Testis (tissue), 2 donors: ENCODE results near the gene SCN9A.

ENCODE experiments used
- CTCF ChIP-seq, 3 experiments: fragments of 450-650 bp in 2 of 3; fragments of 200-600 bp in 1 of 3; sonication (generic) in 1 of 3; IDR thresholded peaks; one replicate each; pipeline ENCODE4 v1.5.1; 2016 to 2019; ENCODE audit warnings: antibody characterized with exemption in 3 of 3, mild to moderate bottlenecking in 2 of 3, moderate library complexity in 1 of 3
- POLR2A ChIP-seq: fragments of 450-650 bp; IDR thresholded peaks from one replicate; pipeline ENCODE4 v1.6.1; 2017; ENCODE audit warnings: antibody characterized with exemption, mild to moderate bottlenecking, moderate library complexity

GRCh38 chr2:166418853-166419615, 43.3 kb upstream of the SCN9A start:
- TF ChIP-seq CTCF (IDR thresholded peaks at IDR 0.05) (no peak), POLR2A (no peak)
